ENCODE data around the gene DLX4. TPM values are rescaled to one million over a fixed set of nuclear protein-coding genes. Genes with fewer than 3 reads are reported as not detected.

DLX4 gene
- total RNA-seq, 1 experiment from 2014 or later, result 2.5 TPM

- Histone ChIP-seq H2BK20ac (ENCODE audit: low read depth, low read length, poor library complexity, severe bottlenecking) (no peak overlapping the region), H3K4me2 (ENCODE audit: insufficient read depth, insufficient read length, low read length) (no peak overlapping the region), H3K4ac (ENCODE audit: low read depth, low read length) (no peak overlapping the region), H3K27me3 (ENCODE audit: insufficient read depth, low read length) (peaks cover 89% of the 10 kb centered on the region), H3K23me2 (ENCODE audit: insufficient read length, low read depth, low read length, poor library complexity, severe bottlenecking) (peaks cover 16% of the 10 kb centered on the region), H3K14ac (ENCODE audit: insufficient read depth, low read length) (no peak overlapping the region), H2BK5ac (ENCODE audit: insufficient read length, low read length) (no peak overlapping the region), H4K91ac (ENCODE audit: insufficient read length, low read depth, low read length) (no peak overlapping the region), H3K23ac (ENCODE audit: insufficient read length, low read depth, low read length) (no peak overlapping the region), H3K4me1 (ENCODE audit: insufficient read depth, low read length) (no peaks in the 10 kb centered on the region), H4K5ac (ENCODE audit: insufficient read length, low read depth, low read length) (no peak overlapping the region), H3K9ac (ENCODE audit: extremely low read depth, insufficient read length, low read length) (no peak overlapping the region), H3K79me2 (ENCODE audit: insufficient read depth, low read length) (no peaks in the 10 kb centered on the region), H4K20me1 (ENCODE audit: control insufficient read depth, insufficient read depth, insufficient read length) (no peaks in the 10 kb centered on the region), H3K79me1 (ENCODE audit: insufficient read depth, low read depth, low read length, poor library complexity, severe bottlenecking) (no peaks in the 10 kb centered on the region), H4K8ac (replicated peaks; ENCODE audit: insufficient read length, low read depth, low read length) (no peak overlapping the region), H3K18ac (ENCODE audit: insufficient read length, low read depth, low read length) (no peak overlapping the region), H2BK15ac (ENCODE audit: low read depth, low read length) (no peak overlapping the region), H2BK12ac (ENCODE audit: insufficient read length, low read depth, low read length) (no peak overlapping the region), H3K56ac (ENCODE audit: insufficient read length, low read depth, low read length) (no peak overlapping the region), H3K27ac (ENCODE audit: insufficient read length, low read depth, low read length) (no peak overlapping the region), H3T11ph (ENCODE audit: low read length) (no peak overlapping the region), H2BK120ac (ENCODE audit: low read depth, low read length, poor library complexity, severe bottlenecking) (no peak overlapping the region), H2AFZ (ENCODE audit: low read length) (no peak overlapping the region), H3K9me3 (ENCODE audit: control insufficient read depth, low read depth, low read length) (no peaks in the 10 kb centered on the region), H2AK5ac (ENCODE audit: insufficient read length, low read length) (no peak overlapping the region)
- Mint-ChIP-seq H3K9me3 (peaks cover 0 to 15% of the 10 kb centered on the region in 2 experiments; a peak in 3 of 5 replicates), H3K36me3 (ENCODE audit: insufficient read depth in 1 of 3, low read depth in 3 of 3) (no peaks in the 10 kb centered on the region; a peak in 2 of 7 replicates), H3K27ac (peak overlapping the region in 1 of 3 experiments; percentile 62; a peak in 1 of 7 replicates), H3K27me3 (ENCODE audit: low read depth) (peaks cover 98% of the 10 kb centered on the region), H3K4me1 (peaks cover 40 to 61% of the 10 kb centered on the region in 2 experiments), H3K4me3 (peak overlapping the region in 1 of 2 experiments; percentile 15; a peak in 1 of 5 replicates)
- DNase-seq, result no peak
- no CpG with 5 or more reads among the region's 3 CpGs for WGBS (ENCODE audit: extremely low coverage, insufficient read length, low lambda C conversion rate)
- TF ChIP-seq CTCF (conservative IDR thresholded peaks at IDR 0.05), result no peak
These were observed 2.2 kb upstream of the DLX4 start for GRCh38 chr17:49966767-49967166.

Measured in H9 (cell line).